ENCODE measurements around the gene LYPD6. TPM values are rescaled to one million over a fixed set of nuclear protein-coding genes. Genes with fewer than 3 reads are reported as not detected.

Gene LYPD6
- total RNA-seq, 4 donors from 2014 or later = 0.45 to 1.9 (median 0.93) TPM; not detected in 1

DNA sequence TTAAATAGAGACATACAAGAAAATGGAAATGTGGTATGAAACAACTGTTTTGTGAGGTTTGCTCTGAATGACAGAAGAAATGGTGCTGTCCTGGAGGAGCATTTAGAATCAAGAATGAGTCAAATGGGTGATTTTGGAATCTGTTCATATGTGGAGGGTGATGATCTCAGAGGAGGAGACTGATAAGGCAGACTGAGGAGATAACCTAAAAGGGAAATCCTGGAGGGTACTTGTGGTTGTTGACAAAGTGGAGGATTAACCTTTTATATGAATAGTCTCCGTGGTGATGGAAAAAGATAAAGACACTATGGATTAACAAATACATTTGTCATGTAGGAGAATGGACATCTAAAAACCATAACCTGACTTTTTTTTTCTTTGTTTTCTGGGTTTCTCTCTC lies 183.1 kb downstream of the LYPD6 start:
- H3K9me3 ChIP-seq = no peaks in the 10 kb centered on the region
- H3K27me3 ChIP-seq = peaks cover 3% of the 10 kb centered on the region
- TF ChIP-seq POLR2A (IDR thresholded peaks at IDR 0.05) (no peak), POLR2AphosphoS5 (IDR thresholded peaks at IDR 0.05) (no peak), EP300 (IDR thresholded peaks at IDR 0.05) (no peak)
- TF ChIP-seq, protein P1, sequence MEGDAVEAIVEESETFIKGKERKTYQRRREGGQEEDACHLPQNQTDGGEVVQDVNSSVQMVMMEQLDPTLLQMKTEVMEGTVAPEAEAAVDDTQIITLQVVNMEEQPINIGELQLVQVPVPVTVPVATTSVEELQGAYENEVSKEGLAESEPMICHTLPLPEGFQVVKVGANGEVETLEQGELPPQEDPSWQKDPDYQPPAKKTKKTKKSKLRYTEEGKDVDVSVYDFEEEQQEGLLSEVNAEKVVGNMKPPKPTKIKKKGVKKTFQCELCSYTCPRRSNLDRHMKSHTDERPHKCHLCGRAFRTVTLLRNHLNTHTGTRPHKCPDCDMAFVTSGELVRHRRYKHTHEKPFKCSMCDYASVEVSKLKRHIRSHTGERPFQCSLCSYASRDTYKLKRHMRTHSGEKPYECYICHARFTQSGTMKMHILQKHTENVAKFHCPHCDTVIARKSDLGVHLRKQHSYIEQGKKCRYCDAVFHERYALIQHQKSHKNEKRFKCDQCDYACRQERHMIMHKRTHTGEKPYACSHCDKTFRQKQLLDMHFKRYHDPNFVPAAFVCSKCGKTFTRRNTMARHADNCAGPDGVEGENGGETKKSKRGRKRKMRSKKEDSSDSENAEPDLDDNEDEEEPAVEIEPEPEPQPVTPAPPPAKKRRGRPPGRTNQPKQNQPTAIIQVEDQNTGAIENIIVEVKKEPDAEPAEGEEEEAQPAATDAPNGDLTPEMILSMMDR (IDR thresholded peaks at IDR 0.05) = no peak
- no peak overlapping the region for H3K27ac ChIP-seq
- no peaks in the 10 kb centered on the region for H3K4me1 ChIP-seq
- no peaks in the 10 kb centered on the region for H3K36me3 ChIP-seq
- no peak overlapping the region for H3K4me3 ChIP-seq
- 79% methylated on average over 1 of the region's 1 CpG for WGBS
- DNase-seq (ENCODE audit: low spot score in 2 of 2) = no peak
